ENCODE measurements around the gene SEMA3C.

DNA sequence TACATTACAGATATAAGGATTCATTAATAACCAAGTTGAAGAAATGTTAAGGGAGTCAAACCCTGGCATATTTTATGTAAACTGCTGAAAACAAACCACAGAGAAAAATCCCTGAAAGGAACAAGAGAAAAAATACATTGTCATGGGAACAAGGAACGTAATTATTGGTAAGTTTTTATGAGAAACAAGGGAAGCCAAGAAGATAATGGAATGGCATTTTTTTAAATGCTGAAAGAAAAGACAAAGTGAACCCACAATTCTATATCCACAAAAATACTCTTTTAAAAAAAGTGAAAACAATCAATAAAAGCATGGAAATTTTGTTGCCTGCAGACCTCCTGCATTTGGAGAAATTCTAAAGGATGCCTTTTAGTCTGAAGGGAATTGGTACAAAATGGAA is 144.0 kb downstream of the SEMA3C start:
- TF ChIP-seq, protein P1, sequence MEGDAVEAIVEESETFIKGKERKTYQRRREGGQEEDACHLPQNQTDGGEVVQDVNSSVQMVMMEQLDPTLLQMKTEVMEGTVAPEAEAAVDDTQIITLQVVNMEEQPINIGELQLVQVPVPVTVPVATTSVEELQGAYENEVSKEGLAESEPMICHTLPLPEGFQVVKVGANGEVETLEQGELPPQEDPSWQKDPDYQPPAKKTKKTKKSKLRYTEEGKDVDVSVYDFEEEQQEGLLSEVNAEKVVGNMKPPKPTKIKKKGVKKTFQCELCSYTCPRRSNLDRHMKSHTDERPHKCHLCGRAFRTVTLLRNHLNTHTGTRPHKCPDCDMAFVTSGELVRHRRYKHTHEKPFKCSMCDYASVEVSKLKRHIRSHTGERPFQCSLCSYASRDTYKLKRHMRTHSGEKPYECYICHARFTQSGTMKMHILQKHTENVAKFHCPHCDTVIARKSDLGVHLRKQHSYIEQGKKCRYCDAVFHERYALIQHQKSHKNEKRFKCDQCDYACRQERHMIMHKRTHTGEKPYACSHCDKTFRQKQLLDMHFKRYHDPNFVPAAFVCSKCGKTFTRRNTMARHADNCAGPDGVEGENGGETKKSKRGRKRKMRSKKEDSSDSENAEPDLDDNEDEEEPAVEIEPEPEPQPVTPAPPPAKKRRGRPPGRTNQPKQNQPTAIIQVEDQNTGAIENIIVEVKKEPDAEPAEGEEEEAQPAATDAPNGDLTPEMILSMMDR (IDR thresholded peaks at IDR 0.05): no peak
- TF ChIP-seq EZH2 (IDR thresholded peaks at IDR 0.05; ENCODE audit: borderline replicate concordance, insufficient read depth, low read depth, low read length, poor library complexity, severe bottlenecking): no peak

All from B cell (primary cell).